GM19193 (cell line): ENCODE data around the gene SLC9A3.

Source experiments
- POLR2A ChIP-seq: IDR thresholded peaks from 4 replicates; pipeline ENCODE4 v1.6.1; 2011; ENCODE audit not compliant: insufficient read depth, insufficient read length; ENCODE audit errors: extremely low read depth

The SLC9A3 gene

GRCh38 chr5:524234-524972 is at the start of gene SLC9A3:
TSS of gene SLC9A3 (minus strand) at chr5:524449.
- no peak for TF ChIP-seq POLR2A

DNA sequence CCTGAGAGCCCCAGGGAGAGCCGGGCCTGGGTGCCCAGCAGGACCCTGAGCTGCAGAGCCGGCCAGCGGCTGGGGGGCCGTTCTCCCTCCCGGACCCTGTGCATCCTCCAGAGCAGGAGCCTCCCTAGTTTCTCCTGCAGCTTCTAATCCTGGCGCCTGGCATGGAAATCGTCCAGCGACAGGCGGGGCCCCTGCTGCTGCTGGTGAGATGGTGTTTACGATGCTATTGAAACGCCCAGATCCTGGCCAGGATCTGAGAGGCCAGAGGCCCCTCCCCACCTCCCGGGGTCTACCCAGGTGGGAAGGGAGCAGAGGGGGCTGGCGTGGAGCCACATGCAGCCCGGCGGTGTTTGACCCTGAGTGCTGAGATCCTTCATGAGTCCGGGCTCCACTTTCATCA is 49.7 kb upstream of the SLC9A3 start:
- no peak for TF ChIP-seq POLR2A

DNA sequence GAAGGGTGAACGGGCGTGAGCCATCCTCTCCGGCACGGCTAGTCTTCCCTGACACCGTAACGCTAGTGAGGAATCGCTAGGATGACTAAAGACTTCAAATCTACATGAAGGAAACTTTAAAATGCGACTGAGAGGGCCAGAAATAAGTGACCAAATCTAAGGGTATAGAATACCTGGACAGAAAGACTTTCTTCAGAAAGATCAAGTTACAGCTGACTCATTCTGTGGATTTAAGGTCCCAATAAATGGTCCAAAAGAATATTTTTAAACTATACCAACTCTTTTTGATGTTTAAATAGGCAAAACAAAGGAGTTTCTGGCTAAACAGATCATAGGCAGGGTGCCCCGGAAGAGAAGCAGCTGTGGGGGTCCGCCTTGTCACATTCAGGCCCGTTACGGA is 49.0 kb upstream of the SLC9A3 start:
- no peak for TF ChIP-seq POLR2A

DNA sequence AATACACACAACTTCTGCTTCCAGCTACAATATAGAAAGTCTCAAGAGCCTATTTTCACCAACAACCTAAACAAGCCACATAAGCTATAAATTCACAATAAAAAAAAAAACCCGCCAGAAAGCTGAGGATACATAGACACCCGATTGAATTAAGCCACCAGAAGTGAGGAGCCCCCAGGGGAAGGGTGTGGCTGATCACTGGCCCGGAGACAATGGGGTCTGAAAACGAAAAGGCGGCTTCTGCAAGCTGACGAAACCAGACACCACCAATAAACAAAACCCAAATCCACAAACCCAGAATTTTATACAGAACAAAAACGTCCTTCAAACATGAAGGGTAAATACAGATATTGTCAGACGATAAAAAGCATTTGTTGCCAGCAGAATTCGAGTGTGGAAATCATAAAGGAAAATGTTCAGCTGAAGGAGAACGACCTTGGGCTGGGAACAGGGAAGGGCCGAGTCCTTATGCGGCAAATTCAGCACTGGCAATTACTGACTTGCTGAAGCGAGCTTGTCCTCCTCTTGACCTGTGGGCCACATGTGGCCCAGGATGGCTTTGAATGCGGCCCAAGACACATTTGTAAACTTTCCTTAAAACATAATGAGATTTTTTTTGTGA is 48.3 kb upstream of the SLC9A3 start:
- no peak for TF ChIP-seq POLR2A

- TF ChIP-seq POLR2A = no peak
These were observed 47.5 kb upstream of the SLC9A3 start for GRCh38 chr5:571791-572190.

- no peak for TF ChIP-seq POLR2A
These were observed 46.6 kb upstream of the SLC9A3 start for GRCh38 chr5:570886-571285.

- no peak for TF ChIP-seq POLR2A
These were observed 46.2 kb upstream of the SLC9A3 start for GRCh38 chr5:570446-570845.

GRCh38 chr5:569868-570361 is 45.7 kb upstream of the SLC9A3 start:
- no peak for TF ChIP-seq POLR2A

- no peak for TF ChIP-seq POLR2A
These were observed 45.2 kb upstream of the SLC9A3 start for GRCh38 chr5:569358-569867.

- TF ChIP-seq POLR2A = no peak
These were observed 44.6 kb upstream of the SLC9A3 start for GRCh38 chr5:568809-569208.

DNA sequence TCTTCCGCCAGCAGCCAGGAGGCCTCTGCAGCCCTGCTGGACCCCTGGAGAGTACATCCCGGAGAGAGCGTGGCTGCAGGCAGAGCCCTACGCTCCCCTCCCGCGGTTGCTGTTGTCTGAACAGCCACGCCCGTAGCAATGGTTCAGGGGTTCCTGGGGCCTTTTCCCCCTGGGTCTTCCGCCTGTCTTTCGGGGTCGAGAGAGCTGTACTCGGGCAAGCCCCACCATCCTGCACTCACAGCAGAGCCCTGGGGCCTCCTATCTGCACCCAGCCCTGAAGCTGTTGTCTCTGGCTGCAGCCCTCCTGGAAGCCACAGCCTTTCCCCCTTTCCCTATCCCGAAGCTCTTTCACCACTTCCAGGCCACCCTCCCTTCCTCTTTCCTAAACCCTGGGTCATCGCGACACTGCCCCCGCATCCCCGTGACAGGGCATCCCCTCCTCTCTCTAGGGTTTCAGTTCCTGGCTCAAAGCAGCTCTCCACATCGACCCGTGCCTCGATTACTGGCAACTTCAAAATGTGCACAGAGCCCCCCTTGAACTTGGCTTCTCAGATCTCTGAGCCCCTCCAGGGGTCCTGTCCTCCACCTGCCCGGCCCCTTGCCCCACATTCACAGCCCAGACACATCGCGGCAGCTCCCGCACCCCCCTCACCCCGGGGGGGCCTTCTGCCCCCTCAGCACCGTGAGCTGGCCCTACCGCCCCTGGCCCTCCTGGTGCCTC is 44.0 kb upstream of the SLC9A3 start:
- no peak for TF ChIP-seq POLR2A

GRCh38 chr5:567664-568060 is 43.4 kb upstream of the SLC9A3 start:
- no peak for TF ChIP-seq POLR2A

DNA sequence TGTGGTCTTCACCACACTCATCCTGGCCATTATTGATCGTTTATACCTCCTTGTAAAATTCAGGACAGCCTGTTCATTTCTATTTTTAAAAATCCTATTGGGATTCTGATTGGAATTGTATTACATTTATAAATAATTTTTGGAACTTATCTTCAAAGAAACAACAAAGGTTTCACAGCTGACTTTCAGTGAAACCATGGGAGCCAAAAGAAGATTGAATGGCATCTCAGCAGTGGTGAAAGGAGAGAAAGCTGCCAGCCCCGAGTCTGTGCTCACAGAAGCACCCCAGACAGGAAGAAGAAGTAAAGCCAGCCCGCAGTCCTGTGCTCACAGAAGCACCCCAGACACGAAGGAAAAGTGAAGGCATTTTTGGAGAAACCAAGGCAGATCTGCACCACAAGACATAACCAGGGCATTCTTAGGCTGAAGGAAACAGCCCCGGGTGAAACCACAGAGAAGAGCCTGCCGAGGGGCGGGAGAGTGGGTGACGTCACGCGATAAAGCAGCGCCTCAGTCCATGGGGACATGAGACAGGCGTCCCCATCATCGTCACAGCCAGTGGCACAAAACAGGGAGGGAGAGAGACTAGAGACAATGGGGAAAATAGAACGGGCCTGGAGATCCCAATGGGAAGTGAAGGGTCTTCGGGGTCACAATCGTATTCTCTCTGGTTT is 42.5 kb upstream of the SLC9A3 start:
- TF ChIP-seq POLR2A = no peak

GRCh38 chr5:565782-566440 is 41.7 kb upstream of the SLC9A3 start:
- TF ChIP-seq POLR2A = no peak
